Subcutaneous abdominal adipose tissue (tissue), 5 donors: ENCODE data around the gene GCK.
"Not testable (repeated sequence)": the region's sequence is repeated elsewhere in the genome, so short reads cannot be mapped to it uniquely, and the experiment has no call there.

Experiments used
- H3K27ac ChIP-seq: one replicate; pipeline ENCODE4 v1.7.0; 2013; ENCODE audit warnings: low read depth, mild to moderate bottlenecking, inconsistent platforms, low read length, moderate library complexity
- H3K27me3 ChIP-seq, 5 donors: one replicate each; pipeline ENCODE4 v1.7.0; 2013; ENCODE audit warnings: low read length in 5 of 5, inconsistent platforms in 1 of 5; ENCODE audit not compliant: control insufficient read depth in 5 of 5, insufficient read depth in 4 of 5
- H3K36me3 ChIP-seq, 5 donors: one replicate each; pipeline ENCODE4 v1.7.0; 2013; ENCODE audit warnings: low read length in 5 of 5; ENCODE audit not compliant: control insufficient read depth in 5 of 5, insufficient read depth in 5 of 5
- H3K4me1 ChIP-seq, 5 donors: one replicate each; pipeline ENCODE4 v1.7.0; 2013; ENCODE audit warnings: low read length in 5 of 5, mild to moderate bottlenecking in 3 of 5, moderate library complexity in 1 of 5; ENCODE audit not compliant: control insufficient read depth in 5 of 5, insufficient read depth in 5 of 5
- H3K4me3 ChIP-seq, 5 donors: one replicate each; pipeline ENCODE4 v1.7.0; 2013; ENCODE audit warnings: low read length in 5 of 5, low read depth in 1 of 5
- H3K9ac ChIP-seq, 5 donors: one replicate each; pipeline ENCODE4 v1.7.0; 2013; ENCODE audit warnings: low read length in 5 of 5, mild to moderate bottlenecking in 4 of 5, moderate library complexity in 3 of 5
- H3K9me3 ChIP-seq, 5 donors: one replicate each; pipeline ENCODE4 v1.7.0; 2013; ENCODE audit warnings: low read length in 5 of 5; ENCODE audit not compliant: control insufficient read depth in 5 of 5
- donor health status: healthy.
- donor health status: healthy.
- donor health status: healthy.
- donor health status: healthy.
- donor health status: healthy.

Gene GCK

DNA sequence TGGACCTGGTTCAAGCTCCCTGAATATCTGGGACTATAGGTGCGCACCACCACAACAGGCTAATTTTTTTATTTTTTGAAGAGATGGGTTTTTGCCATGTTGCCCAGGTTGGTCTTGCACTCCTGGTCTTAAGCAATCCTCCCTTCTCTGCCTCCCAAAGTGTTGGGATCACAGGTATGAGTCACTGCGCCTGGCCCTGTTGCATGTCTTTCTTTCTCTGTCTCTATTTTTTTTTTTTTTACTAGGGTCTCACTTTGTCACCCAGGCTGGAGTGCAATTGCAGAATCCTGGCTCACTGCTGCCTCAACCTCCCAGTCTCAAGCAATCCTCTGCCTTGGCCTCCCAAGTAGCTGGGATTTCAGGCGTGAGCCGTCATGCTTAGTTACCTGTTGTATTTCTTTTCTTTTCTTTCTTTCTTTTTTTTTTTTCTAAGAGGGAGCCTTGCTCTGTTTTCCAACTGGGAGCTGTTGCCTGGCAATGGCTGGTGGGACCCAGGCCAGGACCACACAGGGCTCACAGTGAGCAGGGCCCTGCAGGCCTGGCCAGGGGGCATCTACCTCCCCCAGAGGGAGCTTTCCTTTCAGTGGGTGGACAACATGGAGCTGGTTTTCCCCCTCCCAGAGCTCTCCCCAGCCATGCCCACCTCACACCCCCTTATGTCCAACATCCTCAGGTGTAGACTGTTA is 54.2 kb downstream of the GCK start:
- peaks cover 0 to 9% (median 6%) of the 10 kb centered on the region in 5 donors for H3K4me1 ChIP-seq
- H3K9ac ChIP-seq = no peak overlapping the region
- no peaks in the 10 kb centered on the region for H3K36me3 ChIP-seq
- no peaks in the 10 kb centered on the region for H3K9me3 ChIP-seq
- no peak overlapping the region for H3K4me3 ChIP-seq
- no peaks in the 10 kb centered on the region for H3K27me3 ChIP-seq
- H3K27ac ChIP-seq = no peak overlapping the region

DNA sequence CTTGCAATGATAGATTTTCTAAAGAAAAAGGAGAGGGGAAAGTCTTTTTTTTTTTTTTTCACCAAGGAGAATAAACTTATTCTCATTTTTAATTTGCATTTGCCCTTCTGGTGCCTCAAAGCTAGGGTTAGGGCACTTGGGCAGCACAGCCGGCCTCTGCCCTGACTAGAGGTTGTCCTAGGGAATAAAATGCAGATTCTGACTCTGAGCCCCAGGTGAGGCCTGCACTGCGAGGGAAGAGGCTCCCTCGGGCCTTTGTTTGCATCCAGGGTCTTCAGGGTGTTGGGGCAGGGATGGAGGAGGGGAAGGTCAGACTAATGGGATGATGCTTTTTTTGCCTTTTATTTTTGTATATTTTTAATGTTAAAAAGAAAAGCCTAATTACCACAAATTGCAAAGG is 55.9 kb downstream of the GCK start:
- H3K9me3 ChIP-seq = no peaks in the 10 kb centered on the region
- H3K4me3 ChIP-seq = no peak overlapping the region
- no peak overlapping the region for H3K27ac ChIP-seq
- H3K9ac ChIP-seq = no peak overlapping the region
- H3K27me3 ChIP-seq = no peaks in the 10 kb centered on the region
- peaks cover 0 to 9% (median 6%) of the 10 kb centered on the region in 5 donors for H3K4me1 ChIP-seq
- H3K36me3 ChIP-seq = no peaks in the 10 kb centered on the region

DNA sequence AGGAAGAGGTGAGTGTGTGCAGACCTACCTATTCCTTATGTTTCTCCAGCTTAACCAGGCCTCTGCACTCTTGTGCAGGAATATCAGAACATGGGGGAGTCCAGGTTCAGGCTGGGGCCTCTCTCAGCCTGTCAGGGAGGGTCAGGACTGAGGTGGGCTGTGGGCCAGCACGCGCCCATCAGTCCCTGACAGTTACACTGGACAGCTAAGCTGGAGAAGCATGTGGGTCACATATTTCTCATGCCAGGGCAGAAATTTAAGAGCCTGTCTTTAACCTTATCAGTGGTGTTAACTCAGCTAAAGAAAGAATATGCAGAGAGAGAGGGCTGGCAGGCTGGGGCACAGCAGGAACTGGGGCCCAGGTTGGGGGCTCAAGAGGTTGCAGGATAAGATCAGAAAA is 57.2 kb downstream of the GCK start:
- no peaks in the 10 kb centered on the region for H3K27me3 ChIP-seq
- peaks cover 0 to 9% (median 6%) of the 10 kb centered on the region in 5 donors for H3K4me1 ChIP-seq
- no peaks in the 10 kb centered on the region for H3K36me3 ChIP-seq
- peaks cover 0 to 5% (median 0%) of the 10 kb centered on the region in 5 donors for H3K9me3 ChIP-seq
- H3K9ac ChIP-seq = no peak overlapping the region
- no peak overlapping the region for H3K4me3 ChIP-seq
- no peak overlapping the region for H3K27ac ChIP-seq

DNA sequence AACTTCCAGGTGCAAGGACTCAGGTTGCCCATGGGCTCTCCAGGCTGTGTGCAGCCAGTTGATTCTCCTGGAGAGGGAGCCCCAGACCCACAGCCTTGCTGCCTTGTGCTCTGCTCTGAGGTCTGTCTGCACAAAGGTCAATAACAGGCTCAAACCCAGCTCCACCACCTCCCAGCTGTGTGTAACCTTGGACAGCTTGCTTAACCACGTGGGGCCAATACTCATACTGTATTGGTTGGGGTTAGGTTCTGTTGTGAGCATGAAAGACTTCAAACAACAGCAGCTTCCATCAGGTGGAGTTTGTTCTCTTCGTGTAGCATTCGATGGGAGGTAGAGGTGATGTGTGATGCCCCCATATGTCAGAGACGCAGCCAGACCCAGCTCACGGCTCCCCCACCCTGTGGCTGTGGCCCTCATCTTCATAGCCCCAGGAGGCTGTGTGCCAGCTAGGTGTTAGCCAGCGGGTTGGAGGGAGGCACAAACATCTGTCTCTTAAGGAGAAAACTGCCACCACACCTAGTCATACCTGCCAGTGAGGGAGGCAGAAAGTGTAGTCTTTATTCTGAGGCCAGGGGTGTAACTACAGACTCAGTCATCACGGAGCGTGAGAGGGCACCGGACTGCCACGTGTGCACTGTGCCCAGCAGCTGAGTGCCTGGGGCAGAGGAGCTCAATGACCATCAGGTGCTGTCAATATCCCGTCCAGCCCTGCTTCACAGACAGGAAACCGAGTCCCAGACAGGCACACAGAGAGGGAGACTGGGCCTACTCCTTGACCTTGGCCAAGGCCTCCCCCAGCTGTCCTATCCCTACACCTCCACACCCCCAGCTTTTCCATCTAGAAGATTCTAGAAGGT is 57.8 kb downstream of the GCK start:
- H3K9me3 ChIP-seq = peaks cover 0 to 5% (median 0%) of the 10 kb centered on the region in 5 donors
- no peak overlapping the region for H3K9ac ChIP-seq
- H3K4me1 ChIP-seq = peaks cover 0 to 9% (median 6%) of the 10 kb centered on the region in 5 donors
- no peaks in the 10 kb centered on the region for H3K27me3 ChIP-seq
- no peaks in the 10 kb centered on the region for H3K36me3 ChIP-seq
- H3K27ac ChIP-seq = no peak overlapping the region
- no peak overlapping the region for H3K4me3 ChIP-seq

DNA sequence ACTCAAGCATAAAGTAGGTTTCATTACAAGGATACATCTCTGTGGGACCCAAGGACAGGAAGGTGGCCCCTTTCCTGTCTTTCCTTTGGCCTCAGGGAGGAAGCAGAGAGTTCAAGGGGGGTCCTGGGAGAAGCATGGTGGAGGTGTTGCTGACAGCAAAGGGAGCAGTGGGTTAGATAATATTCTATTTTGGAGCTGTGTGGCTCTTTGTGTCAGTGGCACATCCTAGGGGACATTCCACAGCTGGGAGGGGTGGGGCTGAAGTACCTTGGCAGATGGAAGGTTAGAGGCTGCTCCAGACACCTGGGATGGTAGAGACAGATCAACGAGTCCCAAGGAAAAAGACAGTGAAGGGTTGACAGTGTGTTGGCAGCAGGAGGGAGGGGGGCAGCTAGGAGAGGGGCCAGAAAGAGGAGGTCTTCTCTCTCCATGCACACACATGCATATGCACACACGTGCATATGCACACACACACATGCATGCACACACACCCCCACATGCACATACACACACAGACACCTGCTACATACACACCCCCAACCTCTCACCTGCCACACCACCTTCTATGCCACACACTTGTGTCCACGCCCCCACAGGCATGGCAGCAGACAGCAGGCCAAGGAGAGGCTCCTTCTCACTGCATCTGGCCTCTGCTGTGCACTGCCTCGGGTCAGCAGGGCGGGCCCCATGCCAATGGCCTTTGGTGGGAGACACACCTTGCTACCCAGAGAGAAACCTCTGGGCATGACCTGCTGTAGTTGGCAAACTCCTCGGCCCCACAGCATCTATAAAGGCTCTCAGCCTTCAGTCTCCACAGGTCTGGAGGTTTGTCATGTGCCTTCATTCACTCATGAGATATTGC is 60.3 kb downstream of the GCK start:
- no peak overlapping the region for H3K27ac ChIP-seq
- H3K27me3 ChIP-seq = no peaks in the 10 kb centered on the region
- H3K9ac ChIP-seq = no peak overlapping the region
- no peaks in the 10 kb centered on the region for H3K36me3 ChIP-seq
- H3K4me3 ChIP-seq = no peak overlapping the region
- H3K9me3 ChIP-seq = peaks cover 0 to 5% (median 0%) of the 10 kb centered on the region in 5 donors
- peaks cover 0 to 14% (median 10%) of the 10 kb centered on the region in 5 donors for H3K4me1 ChIP-seq

DNA sequence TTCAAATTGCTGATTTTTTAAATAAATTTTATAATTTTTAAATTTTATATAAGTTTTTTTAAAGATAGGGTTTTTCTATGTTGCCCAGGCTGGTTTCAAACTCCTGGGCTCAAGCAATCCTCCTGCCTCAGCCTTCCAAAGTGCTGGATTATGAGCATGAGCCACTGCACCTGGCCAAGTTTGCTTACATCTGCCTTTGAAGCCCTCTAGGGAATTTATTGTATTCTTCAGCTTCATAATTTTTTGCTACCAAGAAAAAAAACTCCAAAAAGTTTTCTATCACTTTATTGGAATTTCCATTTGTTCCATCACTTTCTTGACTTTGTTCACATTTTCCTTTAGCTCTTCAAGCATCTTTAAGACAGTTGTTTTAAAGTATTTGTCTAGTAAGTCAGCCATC is 62.1 kb downstream of the GCK start:
- H3K36me3 ChIP-seq = no peaks in the 10 kb centered on the region
- H3K27me3 ChIP-seq = no peaks in the 10 kb centered on the region
- no peak overlapping the region for H3K4me3 ChIP-seq
- peaks cover 0 to 5% (median 0%) of the 10 kb centered on the region in 5 donors for H3K9me3 ChIP-seq
- H3K27ac ChIP-seq = no peak overlapping the region
- peaks cover 0 to 27% (median 22%) of the 10 kb centered on the region in 5 donors for H3K4me1 ChIP-seq
- H3K9ac ChIP-seq = no peak overlapping the region

DNA sequence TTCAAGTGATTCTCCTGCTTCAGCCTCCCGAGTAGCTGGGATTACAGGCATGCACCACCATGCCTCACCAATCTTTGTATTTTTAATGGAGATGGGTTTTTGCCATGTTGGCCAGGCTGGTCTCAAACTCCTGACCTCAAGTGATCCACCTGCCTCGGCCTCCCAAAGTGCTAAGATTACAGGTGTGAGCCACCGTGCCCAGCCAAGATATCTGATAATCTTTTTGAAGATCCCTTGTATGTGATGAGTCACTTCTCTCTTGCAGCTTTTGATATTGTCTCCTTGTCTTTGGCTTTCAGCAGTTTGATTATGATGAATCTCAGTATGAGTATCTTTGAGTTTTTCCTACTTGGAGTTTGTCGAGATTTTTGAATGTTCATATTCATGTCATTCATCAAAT is 62.7 kb downstream of the GCK start:
- peaks cover 0 to 31% (median 22%) of the 10 kb centered on the region in 5 donors for H3K4me1 ChIP-seq
- H3K36me3 ChIP-seq, H3K27me3 ChIP-seq, H3K27ac ChIP-seq, H3K9ac ChIP-seq, H3K9me3 ChIP-seq, H3K4me3 ChIP-seq: not testable (repeated sequence)

DNA sequence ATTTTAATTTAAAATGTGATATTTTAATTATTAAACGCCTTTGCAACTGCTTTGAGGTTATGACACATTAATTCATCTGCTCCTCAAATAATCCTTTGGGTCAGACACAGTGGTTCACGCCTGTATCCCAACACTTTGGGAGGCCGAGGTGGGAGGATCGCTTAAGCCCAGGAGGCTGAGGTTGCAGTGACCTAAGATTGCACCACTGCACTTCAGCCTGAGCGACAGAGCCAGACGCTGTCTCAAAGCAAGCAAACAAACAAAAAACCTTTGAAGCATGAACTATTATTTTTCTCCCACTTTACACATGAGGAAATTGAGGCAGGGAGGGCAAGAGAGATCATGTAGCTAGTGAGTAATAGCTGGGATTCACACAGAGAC is 64.4 kb downstream of the GCK start:
- peaks cover 0 to 19% (median 13%) of the 10 kb centered on the region in 5 donors for H3K36me3 ChIP-seq
- peaks cover 0 to 5% (median 0%) of the 10 kb centered on the region in 5 donors for H3K9me3 ChIP-seq
- H3K27ac ChIP-seq = no peak overlapping the region
- H3K4me1 ChIP-seq = peaks cover 0 to 37% (median 17%) of the 10 kb centered on the region in 5 donors
- no peaks in the 10 kb centered on the region for H3K27me3 ChIP-seq
- H3K4me3 ChIP-seq = no peak overlapping the region
- H3K9ac ChIP-seq = no peak overlapping the region

DNA sequence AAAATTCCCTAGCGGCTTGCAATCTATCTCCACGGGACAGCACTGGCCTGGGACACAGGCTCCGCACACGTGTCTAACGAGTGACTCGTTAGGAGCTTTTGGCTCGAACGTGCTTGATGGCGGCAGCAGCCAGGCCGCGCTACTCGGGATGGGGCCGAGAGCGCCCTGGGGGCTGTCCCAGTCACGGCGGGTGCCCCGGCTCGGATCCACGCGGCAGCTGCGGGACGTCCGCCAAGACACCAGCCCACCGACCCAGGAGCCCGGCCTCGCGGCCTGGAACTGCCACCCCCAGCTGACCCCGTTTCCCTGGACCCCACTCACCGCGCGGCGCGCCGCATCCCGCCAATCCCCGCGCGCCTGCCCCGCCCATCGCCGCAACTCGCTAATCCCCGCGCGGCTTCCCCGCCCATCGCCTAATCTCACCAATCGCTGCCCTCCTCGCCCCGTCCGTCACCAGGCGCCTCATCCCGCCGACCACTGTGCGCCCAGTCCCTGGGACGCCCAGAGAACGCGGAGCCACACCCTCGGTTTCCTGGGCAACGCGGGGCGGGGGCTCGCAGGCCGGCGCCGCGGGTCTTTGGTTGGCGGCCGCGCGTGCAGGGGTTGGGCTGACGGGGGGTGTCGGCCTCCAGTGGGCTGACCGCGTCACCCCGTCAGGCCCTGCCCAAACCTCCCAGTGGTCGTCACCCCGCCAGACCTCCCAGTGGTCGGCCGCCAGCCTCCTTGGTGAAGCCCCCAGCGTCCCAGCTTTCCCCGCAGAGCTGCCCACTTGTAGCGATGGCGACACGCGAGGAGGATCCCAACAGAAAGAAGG is 65.8 kb downstream of the GCK start, which contains the start of gene POLD2:
Gene POLD2 (minus strand): TSS at position 359 of the 814 bp plus-strand sequence. CDS start 1,495 bp downstream, outside the sequence.
- Histone ChIP-seq H3K36me3 (peaks cover 0 to 27% (median 22%) of the 10 kb centered on the region in 5 donors), H3K4me1 (peaks cover 2 to 44% (median 17%) of the 10 kb centered on the region in 5 donors), H3K4me3 (peak within 1 kb of the TSS; percentile 77 to 92 (median 78)), H3K9ac (peak within 1 kb of the TSS; percentile 22 to 84 (median 74)), H3K27ac (peak within 1 kb of the TSS; percentile 67), H3K9me3 (peaks cover 0 to 5% (median 0%) of the 10 kb centered on the region in 5 donors), H3K27me3 (no peaks in the 10 kb centered on the region)
